NAMALWA (cell line): ENCODE measurements around the gene RNF175.

Source experiments
- DNase-seq: peaks from one replicate; pipeline ENCODE4 v3.0.0-alpha.2; 2015; ENCODE audit warnings: low spot score

RNF175 gene

GRCh38 chr4:153759407-153760316 is at the start of gene RNF175:
TSS of gene RNF175 (minus strand) at chr4:153760024. CDS start at chr4:153759862, 162 bp downstream.
- no peak for DNase-seq

- no peak for DNase-seq
Measured at GRCh38 chr4:153809307-153809706, 49.5 kb upstream of the RNF175 start.

DNA sequence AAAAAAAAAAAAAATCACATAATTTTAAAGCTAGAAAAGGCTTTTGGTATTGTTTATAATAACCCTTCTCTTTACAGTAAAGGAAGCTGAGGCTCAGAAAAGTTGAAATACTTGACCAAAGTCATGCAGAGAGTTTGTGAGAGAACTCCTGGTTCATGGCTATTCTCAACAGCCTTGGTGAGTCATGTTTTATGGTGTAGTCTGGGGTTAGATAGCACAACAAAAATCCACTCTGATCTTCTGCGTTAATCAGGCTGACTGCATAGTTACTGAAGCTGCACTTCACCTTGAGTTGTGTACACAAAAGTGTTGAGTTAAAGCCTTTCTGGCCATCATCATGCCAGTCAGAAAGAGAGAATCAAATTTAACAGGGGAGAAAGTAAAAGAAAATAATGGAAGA is 48.4 kb upstream of the RNF175 start:
- no peak for DNase-seq

DNA sequence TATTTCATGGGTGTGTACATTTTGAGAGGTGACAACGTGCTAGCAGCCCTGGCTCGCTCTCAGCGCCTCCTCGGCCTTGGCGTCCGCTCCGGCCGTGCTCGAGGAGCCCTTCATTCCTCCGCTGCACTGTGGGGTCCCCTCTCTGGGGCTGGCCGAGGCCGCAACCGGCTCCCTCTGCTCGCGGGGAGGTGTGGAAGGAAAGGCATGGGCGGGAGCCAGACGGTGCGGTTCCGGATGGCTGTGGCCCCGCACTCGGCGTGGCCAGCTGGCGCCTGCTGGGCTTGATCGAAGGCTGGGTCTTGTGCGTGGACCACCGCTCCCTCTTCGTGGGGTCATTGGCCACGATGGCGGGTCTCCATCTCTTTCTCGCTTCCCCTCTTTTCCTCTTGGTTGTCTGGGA is 46.2 kb upstream of the RNF175 start:
- DNase-seq = no peak

- DNase-seq = no peak
Measured at GRCh38 chr4:153804722-153805121, 44.9 kb upstream of the RNF175 start.

GRCh38 chr4:153799694-153800074 is 39.9 kb upstream of the RNF175 start:
- DNase-seq = no peak

- DNase-seq = no peak
Measured at GRCh38 chr4:153798901-153799693, 39.3 kb upstream of the RNF175 start.

DNA sequence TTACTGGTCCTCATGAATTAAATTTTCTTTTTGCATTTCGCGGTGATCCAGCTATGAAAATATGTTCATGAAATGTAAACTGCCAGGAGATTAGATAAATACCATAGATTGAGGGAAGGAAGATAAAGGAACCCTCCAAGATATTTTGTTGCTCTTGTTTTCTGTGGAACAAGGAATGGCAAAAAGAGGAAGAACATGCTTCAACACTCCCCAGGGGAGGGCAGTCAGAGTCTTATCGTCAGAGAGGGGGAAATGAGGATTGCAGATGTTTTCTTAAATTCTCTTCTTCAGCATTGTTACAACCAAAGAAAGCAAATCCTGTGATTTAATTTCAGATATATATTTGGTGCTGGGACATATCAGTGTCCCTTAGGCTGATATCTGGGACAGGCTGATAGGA is 38.6 kb upstream of the RNF175 start:
- no peak for DNase-seq

GRCh38 chr4:153794006-153794405 is 34.2 kb upstream of the RNF175 start:
- DNase-seq = no peak

- DNase-seq = no peak
Measured at GRCh38 chr4:153792618-153793247, 32.9 kb upstream of the RNF175 start.

- DNase-seq = no peak
Measured at GRCh38 chr4:153791746-153792617, 32.2 kb upstream of the RNF175 start.

DNA sequence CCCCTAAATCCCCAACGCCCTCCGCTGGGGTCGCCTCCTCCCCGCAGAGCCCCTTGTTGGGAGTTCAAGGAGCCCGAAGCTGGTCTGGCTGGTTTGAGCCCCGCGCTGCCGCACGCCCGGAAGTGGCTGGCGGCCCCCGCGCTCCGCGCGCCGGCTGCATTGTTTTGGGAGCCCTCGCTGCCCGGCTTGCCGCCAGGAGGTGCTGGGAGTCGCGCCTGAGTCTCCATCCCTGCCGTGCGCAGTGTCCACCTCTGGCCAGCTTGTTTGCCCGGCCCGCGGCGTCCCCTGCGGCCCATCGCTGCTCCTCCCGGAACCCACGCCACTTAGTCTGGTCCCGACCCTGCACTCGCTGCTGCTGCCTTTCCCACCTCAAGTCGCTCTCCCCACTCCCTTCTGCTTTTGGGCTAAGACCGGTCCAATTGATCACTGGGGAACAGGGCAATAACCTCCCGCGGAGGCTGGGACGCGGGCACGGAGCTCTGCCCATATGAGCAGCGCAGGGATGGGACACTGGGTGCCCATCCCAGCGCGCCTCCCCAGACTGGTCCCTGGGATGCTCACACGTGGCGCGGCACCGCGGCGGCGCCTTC is 31.2 kb upstream of the RNF175 start:
- no peak for DNase-seq

- DNase-seq = no peak
Measured at GRCh38 chr4:153790500-153790865, 30.7 kb upstream of the RNF175 start.

DNA sequence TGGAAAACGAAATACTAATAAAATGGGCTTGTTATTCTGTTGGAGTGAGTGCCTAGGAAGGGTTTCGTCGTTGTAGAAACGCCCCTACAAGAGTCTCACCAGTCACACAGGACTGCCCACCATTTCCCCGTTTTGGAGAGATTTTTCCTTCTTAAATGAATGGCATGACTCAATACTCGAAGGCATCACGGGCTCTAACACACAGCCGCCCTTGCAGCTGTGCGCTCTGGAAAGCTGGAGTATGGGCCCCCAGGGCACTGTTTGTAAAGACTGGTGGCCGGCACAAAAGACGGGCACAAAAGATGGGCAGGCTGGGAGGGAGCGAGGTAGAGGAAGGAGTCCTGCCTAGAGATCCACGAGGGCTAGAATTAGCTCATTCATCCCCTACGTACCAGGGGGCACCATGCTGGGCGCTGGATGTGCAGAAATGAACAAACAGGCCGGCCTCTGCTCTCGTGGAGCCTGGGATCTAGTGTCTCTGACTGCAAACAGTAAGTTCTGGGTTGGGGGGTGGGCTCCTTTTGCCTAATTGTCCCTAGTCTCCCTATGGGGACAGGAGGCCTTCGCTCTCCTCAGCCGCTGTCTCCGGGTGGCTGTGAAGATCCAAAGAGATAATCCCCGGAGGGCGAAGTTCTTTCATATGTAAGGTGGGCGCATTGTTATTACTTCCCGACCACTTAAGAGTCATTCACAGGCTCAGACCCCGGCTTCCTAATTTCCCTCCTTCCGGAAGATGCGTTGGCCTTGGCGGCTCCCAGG is 30.1 kb upstream of the RNF175 start:
- DNase-seq = no peak

GRCh38 chr4:153788413-153789276 is 28.8 kb upstream of the RNF175 start, which contains the start of gene SFRP2:
TSS of gene SFRP2 (minus strand) at chr4:153789083. CDS start at chr4:153788835, 248 bp downstream.
- DNase-seq = no peak

GRCh38 chr4:153788051-153788412 is 28.2 kb upstream of the RNF175 start:
- DNase-seq = no peak

- no peak for DNase-seq
Measured at GRCh38 chr4:153787575-153787974, 27.8 kb upstream of the RNF175 start.

GRCh38 chr4:153787061-153787560 is 27.3 kb upstream of the RNF175 start:
- DNase-seq = no peak
